Measurements from ENCODE around the gene ZDHHC8.

The ZDHHC8 gene

DNA sequence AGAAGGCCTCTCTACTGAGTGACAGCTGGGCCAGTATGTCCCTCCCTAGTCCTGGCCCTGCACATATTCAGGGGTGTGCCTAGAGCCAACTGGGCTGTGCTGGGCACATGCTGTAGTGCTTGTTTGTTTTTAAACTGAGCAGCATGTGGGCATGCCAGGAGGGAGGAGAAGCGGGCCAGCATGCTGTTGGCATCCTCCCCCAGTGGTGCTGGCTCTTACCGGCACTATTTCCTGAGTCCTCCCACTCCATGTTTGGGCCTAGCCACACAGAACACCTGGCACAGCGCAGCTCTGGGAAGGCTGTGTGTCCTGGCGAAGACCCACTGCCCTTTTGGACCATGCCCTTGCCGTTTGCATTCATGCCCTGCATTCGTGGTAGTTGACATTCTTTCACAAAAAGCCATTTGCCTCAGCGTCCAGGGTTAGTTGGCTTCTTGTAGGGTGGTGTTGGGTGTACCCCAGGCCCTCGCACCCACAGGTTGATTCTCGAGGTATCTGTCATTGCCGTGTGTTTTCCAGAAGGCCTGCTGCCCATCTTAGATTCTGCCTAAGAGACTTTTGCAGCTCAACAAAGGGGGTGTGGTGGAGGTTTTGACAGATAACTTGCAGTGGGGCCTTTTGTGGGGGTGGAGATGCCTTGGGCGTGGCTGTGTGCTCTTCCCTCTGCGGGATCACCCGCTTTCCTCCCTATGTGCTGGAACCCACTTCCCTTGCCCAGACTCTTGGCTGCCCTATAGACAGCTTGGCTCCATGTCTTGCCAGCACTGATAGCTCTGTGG lies 38.0 kb upstream of the ZDHHC8 start:
- Histone ChIP-seq H3K4me1 (ENCODE audit: control insufficient read depth in 2 of 2, insufficient read depth in 1 of 2, low read depth in 1 of 2, low read length in 2 of 2) (no peaks in the 10 kb centered on the region), H3K4me2 (ENCODE audit: insufficient read depth, low read length, poor library complexity, severe bottlenecking) (no peak overlapping the region), H3K27me3 (ENCODE audit: control insufficient read depth in 3 of 3, insufficient read depth in 3 of 3, low read depth in 1 of 3, low read length in 3 of 3) (no peaks in the 10 kb centered on the region), H3K4ac (ENCODE audit: low read length) (no peak overlapping the region), H3K27ac (replicated peaks; ENCODE audit: low read length) (no peak overlapping the region), H3K4me3 (ENCODE audit: low read length in 2 of 2) (peak overlapping the region in 1 of 2 donors; percentile 61), H3K23ac (ENCODE audit: low read depth, low read length, poor library complexity) (peak overlapping the region; percentile 89), H3K79me1 (ENCODE audit: low read depth, low read length) (peaks cover 22% of the 10 kb centered on the region), H2AK5ac (ENCODE audit: low read depth, low read length) (no peak overlapping the region), H2BK15ac (ENCODE audit: low read length) (no peak overlapping the region), H3K9ac (ENCODE audit: low read depth, low read length, poor library complexity) (peak overlapping the region; percentile 12), H4K91ac (ENCODE audit: low read depth, low read length, poor library complexity) (no peak overlapping the region), H4K8ac (ENCODE audit: low read depth, low read length) (no peak overlapping the region), H2AFZ (ENCODE audit: low read length) (no peak overlapping the region), H2BK120ac (ENCODE audit: low read depth, low read length) (no peak overlapping the region), H3K36me3 (replicated peaks in 1 of 2; ENCODE audit: control insufficient read depth in 2 of 2, insufficient read depth in 2 of 2, low read length in 2 of 2) (peaks cover 76 to 100% of the 10 kb centered on the region in 2 donors), H3K18ac (ENCODE audit: low read length) (no peak overlapping the region), H2BK5ac (ENCODE audit: low read length) (no peak overlapping the region), H2BK12ac (ENCODE audit: low read length) (no peak overlapping the region), H3K9me3 (replicated peaks in 1 of 2; ENCODE audit: control insufficient read depth in 2 of 2, insufficient read depth in 1 of 2, low read depth in 1 of 2, low read length in 2 of 2) (peaks cover 1 to 12% of the 10 kb centered on the region in 2 donors), H3K14ac (ENCODE audit: low read length) (no peak overlapping the region)
- no peak for DNase-seq (ENCODE audit: low spot score)
- WGBS, 2 donors (ENCODE audit: extremely low coverage in 2 of 2, insufficient read length in 2 of 2, insufficient replicate concordance in 1 of 2): no CpG with 5 or more reads among the region's 13 CpGs

GRCh38 chr22:20094197-20094807 lies 37.3 kb upstream of the ZDHHC8 start:
- no peak overlapping the region for H2BK12ac ChIP-seq (ENCODE audit: low read length)
- H3K23ac ChIP-seq (ENCODE audit: low read depth, low read length, poor library complexity): peak overlapping the region; percentile 89
- no peak overlapping the region for H3K27ac ChIP-seq (replicated peaks; ENCODE audit: low read length)
- H3K4me2 ChIP-seq (ENCODE audit: insufficient read depth, low read length, poor library complexity, severe bottlenecking): no peak overlapping the region
- H4K8ac ChIP-seq (ENCODE audit: low read depth, low read length): no peak overlapping the region
- H2AFZ ChIP-seq (ENCODE audit: low read length): no peak overlapping the region
- H4K91ac ChIP-seq (ENCODE audit: low read depth, low read length, poor library complexity): no peak overlapping the region
- H3K18ac ChIP-seq (ENCODE audit: low read length): no peak overlapping the region
- peaks cover 1 to 12% of the 10 kb centered on the region in 2 donors for H3K9me3 ChIP-seq (replicated peaks in 1 of 2; ENCODE audit: control insufficient read depth in 2 of 2, insufficient read depth in 1 of 2, low read depth in 1 of 2, low read length in 2 of 2)
- no peaks in the 10 kb centered on the region for H3K27me3 ChIP-seq (ENCODE audit: control insufficient read depth in 3 of 3, insufficient read depth in 3 of 3, low read depth in 1 of 3, low read length in 3 of 3)
- no peak overlapping the region for H2BK120ac ChIP-seq (ENCODE audit: low read depth, low read length)
- H2BK15ac ChIP-seq (ENCODE audit: low read length): no peak overlapping the region
- no peaks in the 10 kb centered on the region for H3K4me1 ChIP-seq (ENCODE audit: control insufficient read depth in 2 of 2, insufficient read depth in 1 of 2, low read depth in 1 of 2, low read length in 2 of 2)
- H3K14ac ChIP-seq (ENCODE audit: low read length): no peak overlapping the region
- DNase-seq (ENCODE audit: low spot score): no peak
- no CpG with 5 or more reads among the region's 15 CpGs for WGBS, 2 donors (ENCODE audit: extremely low coverage in 2 of 2, insufficient read length in 2 of 2, insufficient replicate concordance in 1 of 2)
- peaks cover 78 to 100% of the 10 kb centered on the region in 2 donors for H3K36me3 ChIP-seq (replicated peaks in 1 of 2; ENCODE audit: control insufficient read depth in 2 of 2, insufficient read depth in 2 of 2, low read length in 2 of 2)
- H2AK5ac ChIP-seq (ENCODE audit: low read depth, low read length): no peak overlapping the region
- H3K4ac ChIP-seq (ENCODE audit: low read length): no peak overlapping the region
- peaks cover 20% of the 10 kb centered on the region for H3K79me1 ChIP-seq (ENCODE audit: low read depth, low read length)
- H2BK5ac ChIP-seq (ENCODE audit: low read length): no peak overlapping the region
- no peak overlapping the region for H3K4me3 ChIP-seq (ENCODE audit: low read length in 2 of 2)
- no peak overlapping the region for H3K9ac ChIP-seq (ENCODE audit: low read depth, low read length, poor library complexity)

DNA sequence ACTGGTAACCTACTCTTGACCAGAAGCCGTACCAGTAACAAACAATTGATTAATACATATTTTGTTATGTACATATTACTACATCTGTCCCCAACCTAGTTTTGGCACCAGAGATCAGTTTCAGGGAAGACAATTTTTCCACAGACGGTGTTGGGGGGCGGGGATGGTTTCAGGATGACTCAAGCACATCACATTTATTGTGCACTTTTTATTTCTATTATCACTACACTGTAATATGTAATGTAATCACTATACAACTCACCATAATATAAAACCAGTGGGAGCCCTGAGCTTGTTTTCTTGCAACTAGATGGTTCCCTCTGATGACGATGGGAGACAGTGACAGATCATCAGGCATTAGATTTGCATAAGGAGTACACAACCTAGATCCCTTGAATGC lies 36.1 kb upstream of the ZDHHC8 start:
- H2AK5ac ChIP-seq (ENCODE audit: low read depth, low read length): no peak overlapping the region
- H4K8ac ChIP-seq (ENCODE audit: low read depth, low read length): no peak overlapping the region
- no peaks in the 10 kb centered on the region for H3K4me1 ChIP-seq (ENCODE audit: control insufficient read depth in 2 of 2, insufficient read depth in 1 of 2, low read depth in 1 of 2, low read length in 2 of 2)
- H2BK12ac ChIP-seq (ENCODE audit: low read length): no peak overlapping the region
- peaks cover 14% of the 10 kb centered on the region for H3K79me1 ChIP-seq (ENCODE audit: low read depth, low read length)
- H2BK120ac ChIP-seq (ENCODE audit: low read depth, low read length): no peak overlapping the region
- peaks cover 1 to 12% of the 10 kb centered on the region in 2 donors for H3K9me3 ChIP-seq (replicated peaks in 1 of 2; ENCODE audit: control insufficient read depth in 2 of 2, insufficient read depth in 1 of 2, low read depth in 1 of 2, low read length in 2 of 2)
- peaks cover 76 to 100% of the 10 kb centered on the region in 2 donors for H3K36me3 ChIP-seq (replicated peaks in 1 of 2; ENCODE audit: control insufficient read depth in 2 of 2, insufficient read depth in 2 of 2, low read length in 2 of 2)
- no CpG with 5 or more reads among the region's 4 CpGs for WGBS, 2 donors (ENCODE audit: extremely low coverage in 2 of 2, insufficient read length in 2 of 2, insufficient replicate concordance in 1 of 2)
- H3K4ac ChIP-seq (ENCODE audit: low read length): no peak overlapping the region
- no peak overlapping the region for H3K9ac ChIP-seq (ENCODE audit: low read depth, low read length, poor library complexity)
- no peak overlapping the region for H3K4me2 ChIP-seq (ENCODE audit: insufficient read depth, low read length, poor library complexity, severe bottlenecking)
- no peak overlapping the region for H3K18ac ChIP-seq (ENCODE audit: low read length)
- H3K27me3 ChIP-seq (ENCODE audit: control insufficient read depth in 3 of 3, insufficient read depth in 3 of 3, low read depth in 1 of 3, low read length in 3 of 3): no peaks in the 10 kb centered on the region
- H2BK5ac ChIP-seq (ENCODE audit: low read length): no peak overlapping the region
- no peak overlapping the region for H3K14ac ChIP-seq (ENCODE audit: low read length)
- DNase-seq (ENCODE audit: low spot score): no peak
- H4K91ac ChIP-seq (ENCODE audit: low read depth, low read length, poor library complexity): no peak overlapping the region
- H3K27ac ChIP-seq (replicated peaks; ENCODE audit: low read length): no peak overlapping the region
- H3K4me3 ChIP-seq (ENCODE audit: low read length in 2 of 2): no peak overlapping the region
- H2AFZ ChIP-seq (ENCODE audit: low read length): no peak overlapping the region
- no peak overlapping the region for H3K23ac ChIP-seq (ENCODE audit: low read depth, low read length, poor library complexity)
- no peak overlapping the region for H2BK15ac ChIP-seq (ENCODE audit: low read length)

DNA sequence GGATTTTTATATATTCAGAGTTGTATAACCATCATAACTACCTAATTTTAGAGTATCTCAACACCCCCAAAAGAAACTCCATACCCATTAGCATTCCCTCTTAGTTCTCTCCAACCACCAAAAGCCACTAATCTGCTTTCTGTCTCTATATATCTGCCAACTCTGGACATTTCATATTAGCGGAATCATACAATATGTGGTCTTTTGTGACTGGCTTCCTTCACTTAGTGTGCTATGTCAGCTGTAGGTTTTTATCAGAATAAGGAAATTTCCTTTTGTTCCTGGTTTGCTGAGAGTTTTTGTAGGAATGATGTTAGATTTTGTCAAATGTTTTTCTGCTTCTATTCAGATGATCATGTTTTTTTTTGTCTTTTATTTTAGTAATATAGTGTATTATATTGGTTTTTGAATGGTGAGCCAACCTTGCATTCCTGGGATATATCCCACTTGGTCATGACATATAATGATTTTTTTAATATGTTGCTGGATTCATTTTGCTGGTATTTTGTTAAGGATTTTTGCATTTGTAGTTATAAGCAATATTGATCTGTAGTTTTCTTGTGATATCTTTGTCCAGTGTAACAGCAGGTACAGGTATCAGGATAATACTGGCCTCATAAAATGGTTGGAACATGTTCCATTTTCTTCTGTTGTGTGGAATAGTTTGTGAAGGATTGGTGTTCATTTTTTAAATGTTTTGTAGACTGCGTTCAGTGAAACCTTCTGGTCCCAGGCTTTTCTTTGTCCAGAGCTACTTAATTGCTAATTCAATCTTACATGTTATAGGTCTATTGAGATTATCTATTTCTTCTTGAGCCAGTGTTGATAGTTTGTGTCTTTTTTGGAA lies 34.8 kb upstream of the ZDHHC8 start:
- Histone ChIP-seq H3K27ac (replicated peaks; ENCODE audit: low read length) (no peak overlapping the region), H2BK120ac (ENCODE audit: low read depth, low read length) (no peak overlapping the region), H3K14ac (ENCODE audit: low read length) (no peak overlapping the region), H3K36me3 (replicated peaks in 1 of 2; ENCODE audit: control insufficient read depth in 2 of 2, insufficient read depth in 2 of 2, low read length in 2 of 2) (peaks cover 72 to 99% of the 10 kb centered on the region in 2 donors), H2AFZ (ENCODE audit: low read length) (no peak overlapping the region), H2BK15ac (ENCODE audit: low read length) (no peak overlapping the region), H3K4me3 (ENCODE audit: low read length in 2 of 2) (no peak overlapping the region), H3K27me3 (ENCODE audit: control insufficient read depth in 3 of 3, insufficient read depth in 3 of 3, low read depth in 1 of 3, low read length in 3 of 3) (no peaks in the 10 kb centered on the region), H3K4me1 (ENCODE audit: control insufficient read depth in 2 of 2, insufficient read depth in 1 of 2, low read depth in 1 of 2, low read length in 2 of 2) (no peaks in the 10 kb centered on the region), H3K4ac (ENCODE audit: low read length) (no peak overlapping the region), H2AK5ac (ENCODE audit: low read depth, low read length) (no peak overlapping the region), H3K23ac (ENCODE audit: low read depth, low read length, poor library complexity) (no peak overlapping the region), H3K9ac (ENCODE audit: low read depth, low read length, poor library complexity) (no peak overlapping the region), H4K8ac (ENCODE audit: low read depth, low read length) (no peak overlapping the region), H3K18ac (ENCODE audit: low read length) (no peak overlapping the region), H2BK5ac (ENCODE audit: low read length) (no peak overlapping the region), H3K79me1 (ENCODE audit: low read depth, low read length) (peaks cover 13% of the 10 kb centered on the region), H2BK12ac (ENCODE audit: low read length) (no peak overlapping the region), H4K91ac (ENCODE audit: low read depth, low read length, poor library complexity) (no peak overlapping the region), H3K9me3 (replicated peaks in 1 of 2; ENCODE audit: control insufficient read depth in 2 of 2, insufficient read depth in 1 of 2, low read depth in 1 of 2, low read length in 2 of 2) (peaks cover 1 to 12% of the 10 kb centered on the region in 2 donors), H3K4me2 (ENCODE audit: insufficient read depth, low read length, poor library complexity, severe bottlenecking) (no peak overlapping the region)
- WGBS, 2 donors (ENCODE audit: extremely low coverage in 2 of 2, insufficient read length in 2 of 2, insufficient replicate concordance in 1 of 2): no CpG with 5 or more reads among the region's 2 CpGs
- DNase-seq (ENCODE audit: low spot score): no peak
